HG03064 (cell line): ENCODE data around the gene FAM180A.
"Not testable (repeated sequence)": the region's sequence is repeated elsewhere in the genome, so short reads cannot be mapped to it uniquely, and the experiment has no call there.

Experiments
- ATAC-seq: cut with Tn5 transposase; IDR thresholded peaks from one replicate; pipeline ENCODE4 v1.9.1; 2021; ENCODE audit warnings: low read depth; ENCODE audit not compliant: unreplicated experiment

FAM180A gene

DNA sequence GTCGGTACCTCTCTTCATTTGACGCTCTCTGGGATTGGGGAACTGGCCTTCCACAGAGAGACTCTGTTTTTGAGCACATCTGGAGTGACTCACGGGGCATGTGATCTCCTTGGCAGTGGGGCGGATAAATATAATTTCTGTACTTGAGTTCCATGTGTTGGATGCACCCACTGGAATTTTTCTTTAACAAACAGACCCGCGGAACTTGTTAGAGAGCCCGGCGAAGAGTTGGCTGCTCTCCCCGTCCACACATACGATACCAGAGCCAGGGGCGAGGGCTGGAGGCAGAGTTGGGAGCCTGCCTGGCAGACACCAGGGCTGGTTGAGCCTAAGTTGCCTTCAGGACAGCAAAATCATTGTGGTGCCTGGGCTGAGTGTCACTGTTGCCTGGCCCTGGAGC lies at the start of gene FAM180A:
Gene FAM180A (minus strand): TSS at position 44 of the 400 bp plus-strand sequence. CDS start 233 bp downstream, outside the sequence.
- no peak for ATAC-seq

DNA sequence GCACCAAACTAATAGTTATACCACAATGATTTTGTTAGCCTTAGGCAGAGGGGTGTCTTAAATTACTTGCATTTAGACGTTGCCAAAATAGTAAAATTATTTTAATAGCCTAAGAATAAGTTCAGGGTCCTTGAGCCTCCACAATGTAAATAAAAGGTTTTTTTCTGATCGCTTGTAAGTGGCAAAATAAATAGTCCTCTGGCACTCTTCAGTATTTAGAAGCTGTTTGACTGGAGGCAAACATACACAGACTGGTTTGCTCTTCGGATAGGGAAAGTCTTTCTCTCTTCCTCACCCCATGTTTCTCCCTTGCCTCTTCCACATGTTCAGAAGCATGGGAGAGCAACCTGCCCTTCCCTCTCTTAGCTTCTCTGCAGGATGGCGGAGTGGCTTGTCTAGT lies 49.5 kb upstream of the FAM180A start:
- ATAC-seq = no peak

DNA sequence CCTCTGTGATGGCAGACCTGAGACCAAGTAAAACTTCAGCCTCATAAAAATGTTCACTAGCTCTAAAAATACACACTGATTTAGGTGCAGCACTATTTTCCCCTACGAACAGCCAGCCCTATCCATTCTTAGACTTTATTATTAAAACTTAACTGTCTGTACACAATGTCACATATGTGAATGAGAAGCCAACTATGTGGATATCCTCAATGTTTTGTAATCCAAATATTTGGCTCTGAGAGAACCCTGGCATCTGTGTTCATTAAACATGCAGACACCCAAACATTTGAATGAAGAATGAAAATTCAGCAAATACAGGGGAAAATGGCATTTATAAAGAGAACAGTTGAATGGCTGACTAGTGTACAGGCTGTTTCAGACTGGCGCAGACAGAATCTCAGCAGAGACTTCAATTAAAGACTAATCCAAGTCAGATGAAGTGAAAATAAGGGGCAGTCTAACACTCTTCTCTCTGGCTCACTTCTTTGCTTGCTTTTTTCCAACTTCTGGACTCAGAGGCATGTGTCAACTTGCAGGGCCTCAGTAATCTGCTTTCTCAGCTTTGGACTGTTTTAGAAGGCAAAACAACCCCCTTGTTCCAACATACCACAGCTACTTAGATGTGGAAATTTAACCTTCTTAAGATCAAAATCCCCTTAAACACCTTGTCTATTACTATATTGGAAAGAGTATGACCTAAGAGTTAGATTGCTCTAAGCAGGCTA lies 47.4 kb upstream of the FAM180A start:
- ATAC-seq = no peak

GRCh38 chr7:135793841-135794240 lies 45.2 kb upstream of the FAM180A start:
- no peak for ATAC-seq

DNA sequence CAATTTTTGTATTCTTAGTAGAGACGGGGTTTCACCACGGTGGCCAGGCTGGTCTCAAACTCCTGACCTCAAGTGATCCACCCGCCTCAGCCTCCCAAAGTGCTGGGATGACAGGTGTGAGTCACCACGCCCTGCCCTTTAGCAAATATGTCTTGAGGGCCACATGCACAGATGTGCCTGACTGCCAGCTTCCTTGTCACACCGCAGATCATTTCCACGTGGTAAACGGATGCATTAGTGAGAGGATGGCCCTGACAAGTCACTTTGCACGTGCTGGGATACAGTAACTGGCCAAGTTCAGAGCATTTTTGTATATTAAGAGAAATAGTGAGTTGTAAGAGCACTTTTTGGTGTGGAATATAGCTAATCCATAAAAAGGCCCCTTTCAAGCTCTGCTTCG lies 44.3 kb upstream of the FAM180A start:
- no peak for ATAC-seq

GRCh38 chr7:135792363-135792668 lies 43.7 kb upstream of the FAM180A start:
- no peak for ATAC-seq

- ATAC-seq = no peak
Observed at GRCh38 chr7:135791543-135792362, 43.1 kb upstream of the FAM180A start.

GRCh38 chr7:135790371-135790977 lies 41.9 kb upstream of the FAM180A start:
- ATAC-seq = no peak

DNA sequence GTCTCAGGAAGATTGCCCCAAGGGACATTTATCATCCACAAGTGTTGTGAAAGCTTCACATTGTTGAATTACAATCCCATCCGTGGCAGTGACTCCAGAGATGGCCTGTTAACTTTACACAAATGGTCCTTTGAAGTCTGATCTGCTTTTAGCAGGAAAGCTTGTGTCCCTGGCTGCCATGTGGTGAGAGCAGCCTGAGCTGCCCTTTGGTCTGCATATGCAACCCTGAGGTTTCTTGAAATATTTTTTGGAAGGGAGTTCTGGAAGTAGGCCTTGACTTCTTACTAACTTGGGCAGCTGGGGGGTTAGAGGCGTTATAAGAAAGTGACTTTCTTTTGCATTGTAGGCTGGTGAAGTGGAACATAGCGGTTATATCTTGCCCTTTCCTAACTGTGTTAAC lies 41.3 kb upstream of the FAM180A start:
- no peak for ATAC-seq

DNA sequence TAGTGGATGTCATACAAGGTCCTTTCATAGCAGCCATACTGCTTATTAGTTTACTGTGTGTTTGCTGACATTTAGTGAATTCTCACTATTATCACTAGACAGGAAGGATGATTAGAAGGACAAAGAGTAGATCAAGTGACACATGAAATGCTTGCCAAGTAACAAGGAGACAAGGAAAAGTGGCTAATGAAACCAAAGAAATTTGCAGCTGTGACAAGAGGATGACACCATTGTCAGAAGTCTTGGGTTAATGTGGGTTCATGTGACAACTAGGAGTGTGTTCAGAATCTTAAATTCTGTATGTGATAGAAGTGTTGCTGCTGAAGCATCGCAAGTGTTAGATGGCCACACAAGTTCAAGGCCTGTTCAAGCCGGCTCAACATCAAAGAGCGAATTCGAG lies 40.8 kb upstream of the FAM180A start:
- ATAC-seq = no peak

GRCh38 chr7:135786911-135787310 lies 38.3 kb upstream of the FAM180A start:
- ATAC-seq = no peak

- ATAC-seq = no peak
Observed at GRCh38 chr7:135785065-135785464, 36.5 kb upstream of the FAM180A start.

- ATAC-seq = no peak
Observed at GRCh38 chr7:135784013-135784412, 35.4 kb upstream of the FAM180A start.

- no peak for ATAC-seq
Observed at GRCh38 chr7:135782801-135783200, 34.2 kb upstream of the FAM180A start.

DNA sequence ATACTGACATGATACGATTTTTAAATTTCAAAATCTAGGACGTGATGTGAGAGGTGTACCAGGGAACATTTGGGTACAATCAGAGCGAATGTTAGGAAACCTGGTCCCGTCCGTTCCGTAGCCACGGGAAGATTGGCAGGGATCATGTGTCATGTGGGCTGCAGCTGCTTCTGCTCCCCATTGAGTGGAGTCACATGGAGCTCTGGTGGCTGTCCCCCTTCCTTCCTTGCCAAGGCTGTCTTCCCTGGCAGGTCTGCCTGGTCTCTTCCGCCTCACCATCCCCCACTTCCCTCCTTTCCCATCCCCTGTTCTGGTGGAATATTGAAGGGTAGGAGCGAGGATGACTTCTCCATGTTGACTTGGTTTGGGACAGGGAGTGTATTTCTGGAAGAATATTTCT lies 33.8 kb upstream of the FAM180A start:
- ATAC-seq = no peak

GRCh38 chr7:135777626-135778398 lies 29.2 kb upstream of the FAM180A start:
- ATAC-seq = no peak

DNA sequence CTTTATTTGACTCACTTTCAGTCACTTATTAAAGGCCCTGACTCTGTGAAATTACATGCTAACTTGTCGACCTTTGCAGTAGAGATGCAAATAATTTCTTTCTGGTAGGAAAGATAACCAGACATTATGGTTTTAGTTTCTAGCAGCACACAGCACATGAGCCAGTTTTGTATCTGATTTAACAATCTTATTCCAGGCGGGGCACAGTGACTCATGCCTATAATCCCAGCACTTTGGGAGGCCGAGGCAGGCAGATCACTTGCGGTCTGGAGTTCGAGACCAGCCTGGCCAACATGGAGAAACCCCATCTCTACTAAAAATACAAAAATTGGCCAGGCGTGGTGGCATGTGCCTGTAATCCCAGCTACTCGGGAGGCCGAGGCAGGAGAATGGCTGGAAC lies 27.3 kb upstream of the FAM180A start:
- not testable (repeated sequence) for ATAC-seq

DNA sequence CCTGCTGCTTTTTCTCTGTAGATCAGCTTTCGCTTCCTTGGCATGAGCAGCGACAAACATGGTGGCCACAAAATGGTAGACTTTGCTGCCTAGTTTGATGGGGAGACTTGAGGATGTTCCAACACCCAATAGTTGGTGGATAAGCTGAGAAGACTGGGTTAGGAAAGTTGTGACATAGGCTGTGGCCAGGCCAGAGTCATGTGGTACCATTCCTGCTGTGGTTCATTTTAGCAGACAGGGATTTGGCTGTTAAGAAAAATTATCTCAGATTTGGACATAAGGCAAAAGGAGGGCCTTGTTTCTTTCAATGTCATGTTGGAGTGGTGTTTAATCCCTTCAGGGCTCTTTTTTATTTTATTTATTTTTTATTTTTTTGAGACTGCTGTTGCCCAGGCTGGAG lies 26.6 kb upstream of the FAM180A start:
- ATAC-seq = no peak

DNA sequence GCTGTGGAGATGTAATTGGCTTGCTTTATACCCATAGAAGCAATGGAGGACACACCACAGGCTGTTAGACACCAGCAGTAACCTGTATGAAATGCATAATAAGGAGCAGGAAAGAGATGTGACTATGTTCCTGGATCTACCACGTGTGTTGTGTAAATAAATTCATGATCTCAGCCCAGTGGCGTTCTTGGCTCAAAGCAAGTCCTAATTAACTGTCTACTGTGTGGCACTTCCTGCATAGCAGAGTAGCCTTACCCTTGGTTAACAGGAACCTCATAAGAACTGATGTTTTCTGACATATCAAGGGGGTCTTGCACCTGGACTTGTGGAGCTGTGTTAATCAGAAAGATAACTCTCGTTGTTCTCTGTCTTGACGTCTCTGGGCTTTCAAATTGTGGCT lies 25.7 kb upstream of the FAM180A start:
- no peak for ATAC-seq

GRCh38 chr7:135773464-135773863 lies 24.9 kb upstream of the FAM180A start:
- ATAC-seq = no peak

- no peak for ATAC-seq
Observed at GRCh38 chr7:135772639-135773222, 24.1 kb upstream of the FAM180A start.
